GM12878 (cell line): ENCODE measurements around the gene CCL25. TPM values are rescaled to one million over a fixed set of nuclear protein-coding genes. Genes with fewer than 3 reads are reported as not detected.

Experiments used
- ATAC-seq: fragments of 200-7000 bp; cut with Tn5 transposase; 3 replicates; pipeline ENCODE4 v1.9.1; 2020; ENCODE audit warnings: mild to moderate bottlenecking, moderate library complexity
- BruUV-seq: library from RNA; stranded (reverse); fragments of 400-500 nt; replicated peaks from 2 replicates; lab custom pipeline; 2021; lab: Mats Ljungman, UMichigan
- CTCF ChIA-PET: fragments of 300-600 bp; sonication (Branson Sonifier 250); formaldehyde crosslinking; extraction: SDS; loops from one replicate; lab custom pipeline; 2021; ENCODE audit warnings: inconsistent platforms; lab: Yijun Ruan, JAX
- POLR2A ChIA-PET: fragments of 350-600 bp; formaldehyde crosslinking; extraction: SDS; loops from one replicate; lab custom pipeline; 2021; ENCODE audit warnings: inconsistent platforms; lab: Charles Lee
- RAD21 ChIA-PET: fragments of 300-600 bp; sonication (Branson Sonifier 250); formaldehyde crosslinking; loops from one replicate; lab custom pipeline; 2023; ENCODE audit warnings: antibody characterized with exemption; ENCODE audit not compliant: unreplicated experiment; lab: Charles Lee
- SMC1A ChIA-PET: fragments of 300-600 bp; sonication (Branson Sonifier 250); formaldehyde crosslinking; loops from one replicate; lab custom pipeline; 2023; ENCODE audit not compliant: unreplicated experiment, uncharacterized antibody; lab: Charles Lee
- DNase-seq: peaks from one replicate; pipeline ENCODE4 v3.0.0-alpha.2; 2011; ENCODE audit warnings: low read depth, low spot score
- FAIRE-seq: peaks from 3 replicates; lab custom pipeline; 2011; peaks lifted over from hg19 to GRCh38; lab: Jason Lieb, UNC
- H2AFZ ChIP-seq: 2 replicates; pipeline ENCODE4 v1.6.0; 2011; ENCODE audit warnings: low read depth, low read length, control low read depth; ENCODE audit not compliant: control insufficient read depth
- H3K27ac ChIP-seq: 2 replicates; pipeline ENCODE4 v1.5.1; 2011; ENCODE audit warnings: control low read depth; ENCODE audit not compliant: control insufficient read depth, insufficient read depth
- H3K27me3 ChIP-seq, 2 experiments: replicated peaks in 1 of 2; 2 replicates each; pipeline versions ENCODE4 v1.6.0 to v1.6.1; 2011; ENCODE audit warnings: low read length in 1 of 2; ENCODE audit not compliant: control insufficient read depth in 2 of 2, insufficient read depth in 2 of 2
- H3K36me3 ChIP-seq, 2 experiments: 2 replicates each; pipeline ENCODE4 v1.5.1; 2011; ENCODE audit warnings: low read length in 1 of 2; ENCODE audit not compliant: control insufficient read depth in 2 of 2, insufficient read depth in 2 of 2
- H3K4me1 ChIP-seq: 2 replicates; pipeline ENCODE4 v1.6.1; 2011; ENCODE audit warnings: mild to moderate bottlenecking, low read length, moderate library complexity, mixed read lengths; ENCODE audit not compliant: control insufficient read depth, insufficient read depth
- H3K4me2 ChIP-seq: 2 replicates; pipeline ENCODE4 v1.6.0; 2011; ENCODE audit warnings: control low read depth; ENCODE audit not compliant: control insufficient read depth, insufficient read depth
- H3K4me3 ChIP-seq: fragments of 200-600 bp; sonication (generic); 2 replicates; pipeline ENCODE4 v1.5.1; 2016
- H3K79me2 ChIP-seq: 2 replicates; pipeline ENCODE4 v1.6.0; 2011; ENCODE audit warnings: low read length; ENCODE audit not compliant: control insufficient read depth, insufficient read depth
- H3K9ac ChIP-seq: 2 replicates; pipeline ENCODE4 v1.8.0; 2011; ENCODE audit warnings: low read length, control low read depth, mixed read lengths; ENCODE audit not compliant: control insufficient read depth, insufficient read depth
- H3K9me3 ChIP-seq: replicated peaks from 3 replicates; pipeline ENCODE4 v1.5.1; 2011; ENCODE audit warnings: mild to moderate bottlenecking, low read length; ENCODE audit not compliant: control insufficient read depth, insufficient read depth
- H4K20me1 ChIP-seq: 2 replicates; pipeline ENCODE4 v1.6.0; 2011; ENCODE audit not compliant: control insufficient read depth, insufficient read depth
- ATF3 ChIP-seq: IDR thresholded peaks from 2 replicates; pipeline ENCODE4 v1.6.1; 2011; ENCODE audit warnings: low read depth, mild to moderate bottlenecking, low read length, moderate library complexity, borderline replicate concordance; ENCODE audit errors: extremely low read depth
- BMI1 ChIP-seq: fragments of 450-650 bp; IDR thresholded peaks from 2 replicates; pipeline ENCODE4 v1.6.1; 2016; ENCODE audit warnings: mild to moderate bottlenecking, moderate library complexity, borderline replicate concordance
- EED ChIP-seq: sonication (generic); IDR thresholded peaks from 2 replicates; pipeline ENCODE4 v1.6.1; 2016; ENCODE audit warnings: antibody characterized with exemption, low read depth
- EZH2 ChIP-seq: IDR thresholded peaks from 2 replicates; pipeline ENCODE4 v1.6.1; 2012; ENCODE audit warnings: low read depth, mild to moderate bottlenecking, control low read depth, inconsistent platforms, low read length, borderline replicate concordance; ENCODE audit not compliant: control insufficient read depth
- HDAC6 ChIP-seq: fragments of 200-600 bp; sonication (generic); IDR thresholded peaks from one replicate; pipeline ENCODE4 v1.8.0; 2017; ENCODE audit warnings: antibody characterized with exemption; ENCODE audit not compliant: unreplicated experiment
- MXI1 ChIP-seq: fragments of 150-350 bp; IDR thresholded peaks from 2 replicates; pipeline ENCODE4 v1.6.1; 2011; ENCODE audit warnings: low read depth, mild to moderate bottlenecking, inconsistent platforms, low read length, improper control_type of control experiment
- MYC ChIP-seq: IDR thresholded peaks from 2 replicates; pipeline ENCODE4 v1.6.1; 2011; ENCODE audit warnings: mild to moderate bottlenecking, low read length, moderate library complexity, inconsistent platforms; ENCODE audit not compliant: insufficient read depth, insufficient replicate concordance, insufficient read length, severe bottlenecking
- POLR2A ChIP-seq: IDR thresholded peaks from 2 replicates; pipeline ENCODE4 v1.6.1; 2011; ENCODE audit warnings: low read depth, mild to moderate bottlenecking, low read length
- ZBTB40 ChIP-seq: fragments of 450-650 bp; IDR thresholded peaks from 2 replicates; pipeline ENCODE4 v1.6.1; 2016; ENCODE audit warnings: mild to moderate bottlenecking, moderate library complexity, borderline replicate concordance
- ZNF217 ChIP-seq: fragments of 450-650 bp; IDR thresholded peaks from 2 replicates; pipeline ENCODE4 v1.6.1; 2017; ENCODE audit warnings: antibody characterized with exemption, mild to moderate bottlenecking
- WGBS: methylation state at CpG from one replicate; pipeline ENCODE4 v1.1.6; 2016; ENCODE audit warnings: low lambda C conversion rate; ENCODE audit not compliant: insufficient replicate concordance, insufficient coverage; ENCODE audit errors: missing lambda C conversion rate; 5-methylcytosine and 5-hydroxymethylcytosine counted together
- in situ Hi-C: fragments of 300-500 bp; cut with MboI; formaldehyde crosslinking; loops from 9 replicates; pipeline ENCODE4 v1.14.3; 2018; ENCODE audit warnings: mixed read lengths
- intact Hi-C: fragments of 100-400 bp; cut with micrococcal nuclease; formaldehyde crosslinking; loops from one replicate; pipeline ENCODE4 v1.14.2; 2022; ENCODE audit not compliant: unreplicated experiment
- polyA plus RNA-seq, 11 experiments: library from polyadenylated mRNA; depleted of rRNA in 4 of 11; unstranded in 6 of 11; stranded (reverse) in 5 of 11; fragments of >200 nt; fragmentation: Nextera tagmentation in 4 of 11; fragmentation: Illumina TruSeq in 1 of 11; extraction: Ambion mirVana in 4 of 11; extraction: Trizol in 1 of 11; gene quantifications; 1 replicate in 1 of 11; 2 replicates in 10 of 11; pipeline versions ENCODE4 v1.2.1 to v1.2.3, GENCODE V29; 2011 to 2016; ENCODE audit warnings: inconsistent platforms in 2 of 11, missing spikeins in 2 of 11, low read depth in 1 of 11
- total RNA-seq, 4 experiments: library from RNA; depleted of rRNA in 3 of 4; stranded (reverse); fragments of >200 nt in 3 of 4; fragmentation: Illumina TruSeq in 1 of 4; extraction: Trizol in 1 of 4; gene quantifications; 2 replicates each; pipeline versions ENCODE4 v1.2.1 to v1.2.3, GENCODE V29; 2013 to 2021

CCL25 gene
- total and polyA plus RNA-seq, 10 of the 15 experiments (the other 5 are each of a cell fraction or from before 2014, with no cell fraction given), result 0.53 to 12.0 (median 8.3) TPM

- no peak for TF ChIP-seq ZBTB40
- no peak for TF ChIP-seq ATF3
Measured at GRCh38 chr19:8086849-8087248, 34.3 kb downstream of the CCL25 start (continued).

- in situ Hi-C loops, result no loop called here
- CTCF ChIA-PET, result interaction anchor here (0.7 kb wide), 1 partner anchor 144 kb away, joined by 4 read pairs; the partner anchor contains the start of gene TIMM44
- no peak overlapping the region for H3K9ac ChIP-seq
- no peak for ATAC-seq
- TF ChIP-seq EZH2 (no peak), MXI1 (no peak), POLR2A (no peak), ZNF217 (no peak), BMI1 (no peak), HDAC6 (no peak), MYC (no peak), EED (no peak)
- TF ChIP-seq, all 136 proteins: peak for 0
- POLR2A ChIA-PET, result no interaction called here
- Histone ChIP-seq H3K9me3 (no peaks in the 10 kb centered on the region; the same call in 1 of the 3 replicates), H3K4me1 (no peaks in the 10 kb centered on the region), H2AFZ (no peak overlapping the region), H3K79me2 (no peaks in the 10 kb centered on the region), H3K4me3 (no peak overlapping the region), H4K20me1 (no peaks in the 10 kb centered on the region), H3K36me3 (no peaks in the 10 kb centered on the region), H3K27me3 (no peaks in the 10 kb centered on the region), H3K27ac (no peak overlapping the region), H3K4me2 (no peak overlapping the region)
- DNase-seq (no peak), FAIRE-seq (no peak)
- SMC1A ChIA-PET, result no interaction called here
- intact Hi-C loops, result no loop called here
- RAD21 ChIA-PET, result no interaction called here
- BruUV-seq, result no TSS peak
- WGBS, result 69% methylated on average over 15 of the region's 15 CpGs
Measured at GRCh38 chr19:8087876-8088275, 35.3 kb downstream of the CCL25 start.
